Astrocyte (in vitro differentiated cells and primary cell): ENCODE measurements around the gene STEAP4.

ENCODE experiments used
- EZH2 ChIP-seq: IDR thresholded peaks from 2 replicates; pipeline ENCODE4 v1.6.1; 2012; ENCODE audit warnings: mild to moderate bottlenecking, low read length, inconsistent platforms; ENCODE audit not compliant: insufficient read depth
- TF ChIP-seq, protein P1 (sequence below): IDR thresholded peaks from 2 replicates; pipeline ENCODE4 v1.5.1; 2011; ENCODE audit warnings: low read depth, mild to moderate bottlenecking, inconsistent platforms, low read length, moderate library complexity; ENCODE audit not compliant: insufficient read depth

DNA sequence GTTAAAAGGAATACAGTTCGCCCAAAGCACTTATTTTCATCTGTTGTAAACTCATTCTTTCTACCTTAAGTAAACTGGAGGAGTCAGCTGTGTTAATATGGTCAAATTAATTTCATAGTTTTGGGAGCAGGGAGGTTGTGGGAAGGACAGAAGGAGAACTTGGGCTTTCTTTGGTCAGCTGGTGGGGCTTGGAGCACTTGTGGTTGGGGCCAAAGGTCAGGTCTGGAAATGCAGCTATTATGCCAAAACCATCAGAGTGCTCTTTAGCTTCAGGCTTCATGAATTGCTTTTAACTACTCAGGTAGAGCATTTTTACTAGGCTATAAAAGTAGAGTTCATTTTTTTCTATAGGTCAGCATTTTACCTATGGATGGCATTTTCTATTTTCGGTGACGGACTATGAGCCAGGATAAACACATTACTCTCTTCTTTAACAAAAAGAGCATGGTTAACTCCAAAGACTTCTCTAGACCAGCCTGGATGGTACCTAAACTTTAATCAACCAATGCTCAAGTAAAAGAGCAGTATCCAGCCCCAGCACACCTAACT, 30.0 kb downstream of the STEAP4 start:
- TF ChIP-seq EZH2, result no peak
- TF ChIP-seq, protein P1, sequence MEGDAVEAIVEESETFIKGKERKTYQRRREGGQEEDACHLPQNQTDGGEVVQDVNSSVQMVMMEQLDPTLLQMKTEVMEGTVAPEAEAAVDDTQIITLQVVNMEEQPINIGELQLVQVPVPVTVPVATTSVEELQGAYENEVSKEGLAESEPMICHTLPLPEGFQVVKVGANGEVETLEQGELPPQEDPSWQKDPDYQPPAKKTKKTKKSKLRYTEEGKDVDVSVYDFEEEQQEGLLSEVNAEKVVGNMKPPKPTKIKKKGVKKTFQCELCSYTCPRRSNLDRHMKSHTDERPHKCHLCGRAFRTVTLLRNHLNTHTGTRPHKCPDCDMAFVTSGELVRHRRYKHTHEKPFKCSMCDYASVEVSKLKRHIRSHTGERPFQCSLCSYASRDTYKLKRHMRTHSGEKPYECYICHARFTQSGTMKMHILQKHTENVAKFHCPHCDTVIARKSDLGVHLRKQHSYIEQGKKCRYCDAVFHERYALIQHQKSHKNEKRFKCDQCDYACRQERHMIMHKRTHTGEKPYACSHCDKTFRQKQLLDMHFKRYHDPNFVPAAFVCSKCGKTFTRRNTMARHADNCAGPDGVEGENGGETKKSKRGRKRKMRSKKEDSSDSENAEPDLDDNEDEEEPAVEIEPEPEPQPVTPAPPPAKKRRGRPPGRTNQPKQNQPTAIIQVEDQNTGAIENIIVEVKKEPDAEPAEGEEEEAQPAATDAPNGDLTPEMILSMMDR, result no peak
